Measurements from ENCODE around the gene OR10A5.

DNA sequence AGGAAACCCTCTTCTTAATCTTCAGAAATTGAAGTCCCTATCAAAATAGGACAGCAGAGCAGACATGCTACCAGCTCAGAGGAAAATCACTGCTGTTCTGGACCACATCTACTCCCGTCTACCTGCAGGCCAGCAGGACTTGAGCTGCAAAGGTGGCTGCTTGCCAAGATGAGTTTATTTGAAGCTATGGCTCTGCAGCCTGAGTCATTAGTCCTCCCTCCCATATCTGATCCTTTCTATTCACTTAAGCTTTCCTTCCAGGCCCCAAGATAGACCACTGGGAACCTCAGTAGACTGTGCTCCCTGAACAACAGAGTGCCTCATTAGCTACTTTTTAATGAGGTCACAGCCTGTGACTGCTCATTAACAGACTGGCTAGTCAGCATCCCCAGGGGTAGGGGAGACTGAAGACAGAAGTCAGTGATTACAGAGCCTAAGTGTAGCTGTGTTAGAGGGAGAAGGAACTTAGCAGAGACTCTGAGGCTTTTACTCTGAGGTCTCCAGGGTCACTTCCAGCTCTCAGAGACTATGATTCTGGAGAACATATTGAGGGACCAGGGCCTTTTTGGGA, 10.6 kb downstream of the OR10A5 start:
- TF ChIP-seq, protein P1, sequence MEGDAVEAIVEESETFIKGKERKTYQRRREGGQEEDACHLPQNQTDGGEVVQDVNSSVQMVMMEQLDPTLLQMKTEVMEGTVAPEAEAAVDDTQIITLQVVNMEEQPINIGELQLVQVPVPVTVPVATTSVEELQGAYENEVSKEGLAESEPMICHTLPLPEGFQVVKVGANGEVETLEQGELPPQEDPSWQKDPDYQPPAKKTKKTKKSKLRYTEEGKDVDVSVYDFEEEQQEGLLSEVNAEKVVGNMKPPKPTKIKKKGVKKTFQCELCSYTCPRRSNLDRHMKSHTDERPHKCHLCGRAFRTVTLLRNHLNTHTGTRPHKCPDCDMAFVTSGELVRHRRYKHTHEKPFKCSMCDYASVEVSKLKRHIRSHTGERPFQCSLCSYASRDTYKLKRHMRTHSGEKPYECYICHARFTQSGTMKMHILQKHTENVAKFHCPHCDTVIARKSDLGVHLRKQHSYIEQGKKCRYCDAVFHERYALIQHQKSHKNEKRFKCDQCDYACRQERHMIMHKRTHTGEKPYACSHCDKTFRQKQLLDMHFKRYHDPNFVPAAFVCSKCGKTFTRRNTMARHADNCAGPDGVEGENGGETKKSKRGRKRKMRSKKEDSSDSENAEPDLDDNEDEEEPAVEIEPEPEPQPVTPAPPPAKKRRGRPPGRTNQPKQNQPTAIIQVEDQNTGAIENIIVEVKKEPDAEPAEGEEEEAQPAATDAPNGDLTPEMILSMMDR (conservative IDR thresholded peaks at IDR 0.05), result no peak
- no peak for TF ChIP-seq EZH2 (IDR thresholded peaks at IDR 0.05; ENCODE audit: low read depth)

All from PC-9 (cell line).